ENCODE data around the gene ARHGEF33.

DNA sequence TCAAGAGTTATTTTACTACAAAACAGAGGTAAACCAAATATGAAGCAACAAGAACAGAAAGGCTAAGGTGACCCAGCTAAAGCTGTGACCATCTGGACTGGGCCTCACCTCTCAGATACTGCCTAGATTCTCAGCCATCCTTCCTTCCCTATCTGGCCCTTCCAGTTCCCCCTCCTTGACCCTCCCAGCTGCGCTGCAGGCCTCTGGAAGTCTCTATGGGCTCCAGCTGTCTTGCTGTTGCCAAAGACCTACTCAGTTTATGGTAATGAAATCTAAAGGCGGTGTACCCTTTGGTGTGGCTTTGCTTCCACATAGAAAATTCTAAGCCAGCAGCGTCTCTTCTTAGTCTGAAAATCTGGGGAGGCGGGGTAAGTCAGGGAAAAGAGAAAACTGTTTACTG lies 55.7 kb downstream of the ARHGEF33 start:
- TF ChIP-seq POLR2A (IDR thresholded peaks at IDR 0.05; ENCODE audit: extremely low read depth, insufficient read length), result no peak
- TF ChIP-seq, protein P1, sequence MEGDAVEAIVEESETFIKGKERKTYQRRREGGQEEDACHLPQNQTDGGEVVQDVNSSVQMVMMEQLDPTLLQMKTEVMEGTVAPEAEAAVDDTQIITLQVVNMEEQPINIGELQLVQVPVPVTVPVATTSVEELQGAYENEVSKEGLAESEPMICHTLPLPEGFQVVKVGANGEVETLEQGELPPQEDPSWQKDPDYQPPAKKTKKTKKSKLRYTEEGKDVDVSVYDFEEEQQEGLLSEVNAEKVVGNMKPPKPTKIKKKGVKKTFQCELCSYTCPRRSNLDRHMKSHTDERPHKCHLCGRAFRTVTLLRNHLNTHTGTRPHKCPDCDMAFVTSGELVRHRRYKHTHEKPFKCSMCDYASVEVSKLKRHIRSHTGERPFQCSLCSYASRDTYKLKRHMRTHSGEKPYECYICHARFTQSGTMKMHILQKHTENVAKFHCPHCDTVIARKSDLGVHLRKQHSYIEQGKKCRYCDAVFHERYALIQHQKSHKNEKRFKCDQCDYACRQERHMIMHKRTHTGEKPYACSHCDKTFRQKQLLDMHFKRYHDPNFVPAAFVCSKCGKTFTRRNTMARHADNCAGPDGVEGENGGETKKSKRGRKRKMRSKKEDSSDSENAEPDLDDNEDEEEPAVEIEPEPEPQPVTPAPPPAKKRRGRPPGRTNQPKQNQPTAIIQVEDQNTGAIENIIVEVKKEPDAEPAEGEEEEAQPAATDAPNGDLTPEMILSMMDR (IDR thresholded peaks at IDR 0.05; ENCODE audit: low read depth, low read length), result no peak
